CD4-positive, alpha-beta T cell (primary cell): ENCODE measurements around the gene NLRP8. TPM values are rescaled to one million over a fixed set of nuclear protein-coding genes. Genes with fewer than 3 reads are reported as not detected.
"Not testable (repeated sequence)": the region's sequence is repeated elsewhere in the genome, so short reads cannot be mapped to it uniquely, and the experiment has no call there.

Experiments used
- ATAC-seq: fragments of 200-7000 bp; cut with Tn5 transposase; one replicate; pipeline ENCODE4 v1.10.0; 2022; ENCODE audit warnings: mild to moderate bottlenecking; ENCODE audit not compliant: poor library complexity
- CTCF ChIA-PET: fragments of 350-600 bp; sonication (Branson Sonifier 250); formaldehyde crosslinking; loops from one replicate; lab custom pipeline; 2021; ENCODE audit warnings: antibody characterized with exemption, inconsistent platforms; lab: Charles Lee
- POLR2A ChIA-PET: fragments of 350-600 bp; sonication (Branson Sonifier 250); formaldehyde crosslinking; loops from one replicate; lab custom pipeline; 2021; ENCODE audit warnings: antibody characterized with exemption, inconsistent platforms; lab: Charles Lee
- DNase-seq, 14 experiments: peaks; one replicate each; pipeline ENCODE4 v3.0.0-alpha.2; 2013 to 2020; ENCODE audit warnings: mixed read lengths in 2 of 14
- H3K27ac ChIP-seq, 2 donors: one replicate each; pipeline versions ENCODE4 v1.5.1 to v1.7.0; 2013; ENCODE audit warnings: low read length in 2 of 2, low read depth in 1 of 2, mild to moderate bottlenecking in 1 of 2
- H3K27me3 ChIP-seq, 2 experiments: 1 replicate in 1 of 2; 2 replicates in 1 of 2; pipeline versions ENCODE4 v1.6.1 to v1.7.0; 2013; ENCODE audit warnings: low read length in 2 of 2, control low read depth in 1 of 2, mild to moderate bottlenecking in 1 of 2, moderate library complexity in 1 of 2; ENCODE audit not compliant: insufficient read depth in 2 of 2, control insufficient read depth in 1 of 2
- H3K36me3 ChIP-seq: one replicate; pipeline ENCODE4 v1.6.1; 2013; ENCODE audit warnings: low read length, control low read depth; ENCODE audit not compliant: insufficient read depth
- H3K4me1 ChIP-seq: one replicate; pipeline ENCODE4 v1.6.1; 2013; ENCODE audit warnings: low read length, control low read depth; ENCODE audit not compliant: insufficient read depth
- H3K4me3 ChIP-seq: one replicate; pipeline ENCODE4 v1.5.1; 2013; ENCODE audit warnings: mild to moderate bottlenecking, low read length, moderate library complexity
- H3K9me3 ChIP-seq, 2 experiments: 1 replicate in 1 of 2; 2 replicates in 1 of 2; pipeline versions ENCODE4 v1.6.1 to v1.7.0; 2013; ENCODE audit warnings: low read length in 2 of 2, mild to moderate bottlenecking in 2 of 2, control low read depth in 1 of 2, moderate library complexity in 1 of 2; ENCODE audit not compliant: control insufficient read depth in 1 of 2, insufficient read depth in 1 of 2
- H3K27ac Mint-ChIP-seq: one replicate; pipeline ENCODE4 v1.8.0; 2020; ENCODE audit warnings: mixed read lengths
- H3K27me3 Mint-ChIP-seq: one replicate; pipeline ENCODE4 v1.8.0; 2021; ENCODE audit warnings: mixed read lengths
- H3K36me3 Mint-ChIP-seq: one replicate; pipeline ENCODE4 v1.8.0; 2021; ENCODE audit warnings: low read depth, mixed read lengths
- H3K4me1 Mint-ChIP-seq: one replicate; pipeline ENCODE4 v1.8.0; 2021; ENCODE audit warnings: low read depth, mixed read lengths
- H3K4me3 Mint-ChIP-seq: one replicate; pipeline ENCODE4 v1.8.0; 2020; ENCODE audit warnings: mild to moderate bottlenecking, mixed read lengths
- H3K9me3 Mint-ChIP-seq: one replicate; pipeline ENCODE4 v1.8.0; 2020; ENCODE audit warnings: mixed read lengths
- CTCF ChIP-seq: fragments of 200-600 bp; IDR thresholded peaks from one replicate; pipeline ENCODE4 v1.8.0; 2022; ENCODE audit warnings: antibody characterized with exemption, mild to moderate bottlenecking
- intact Hi-C, 2 experiments: fragments of 100-400 bp; cut with DNase I in 1 of 2; cut with micrococcal nuclease in 1 of 2; formaldehyde crosslinking; loops; one replicate each; pipeline versions ENCODE4 v1.15.1 to v1.9.0; 2023 to 2025; cut with DNase I, micrococcal nuclease
- total RNA-seq, 174 experiments: library from RNA in 2 of 174; stranded (reverse) in 2 of 174; gene quantifications; one replicate each; pipeline ENCODE4 v1.2.3 and lab custom pipeline; 2021 to 2026

Gene NLRP8
- total RNA-seq, 2 experiments from 2014 or later: not detected

GRCh38 chr19:55923556-55923955, 24.1 kb upstream of the NLRP8 start:
- CTCF ChIA-PET: no interaction called here
- H3K9me3 Mint-ChIP-seq: peaks cover 23% of the 10 kb centered on the region

GRCh38 chr19:55927991-55928390, 19.6 kb upstream of the NLRP8 start:
- Histone ChIP-seq H3K36me3 (no peaks in the 10 kb centered on the region), H3K4me3 (no peak overlapping the region), H3K27ac (no peak overlapping the region), H3K9me3 (peaks cover 10 to 33% of the 10 kb centered on the region in 2 experiments), H3K27me3 (no peaks in the 10 kb centered on the region), H3K4me1 (no peaks in the 10 kb centered on the region)
- H3K4me1 Mint-ChIP-seq: no peaks in the 10 kb centered on the region
- no peaks in the 10 kb centered on the region for H3K36me3 Mint-ChIP-seq
- ATAC-seq (no peak), DNase-seq (no peak)
- POLR2A ChIA-PET: no interaction called here
- intact Hi-C loops: no loop called here
- H3K27me3 Mint-ChIP-seq: peaks cover 6% of the 10 kb centered on the region
- no peak overlapping the region for H3K4me3 Mint-ChIP-seq
- peaks cover 13% of the 10 kb centered on the region for H3K9me3 Mint-ChIP-seq
- TF ChIP-seq CTCF: no peak
- CTCF ChIA-PET: no interaction called here
- no peak overlapping the region for H3K27ac Mint-ChIP-seq

More at GRCh38 chr19:55923556-55923955, 24.1 kb upstream of the NLRP8 start:
- Histone ChIP-seq H3K9me3 (peaks cover 14 to 35% of the 10 kb centered on the region in 2 experiments), H3K27me3 (no peaks in the 10 kb centered on the region), H3K36me3 (no peaks in the 10 kb centered on the region), H3K4me3 (no peak overlapping the region), H3K4me1 (no peaks in the 10 kb centered on the region), H3K27ac (no peak overlapping the region)
- Mint-ChIP-seq H3K27me3 (peaks cover 6% of the 10 kb centered on the region), H3K4me3 (no peak overlapping the region), H3K27ac (no peak overlapping the region), H3K4me1 (no peaks in the 10 kb centered on the region), H3K36me3 (no peaks in the 10 kb centered on the region)
- POLR2A ChIA-PET: no interaction called here
- no peak for TF ChIP-seq CTCF
- no peak for ATAC-seq
- intact Hi-C loops: no loop called here
- no peak for DNase-seq

- DNase-seq, H3K27ac Mint-ChIP-seq, H3K36me3 Mint-ChIP-seq, H3K27me3 ChIP-seq, H3K36me3 ChIP-seq, intact Hi-C loops, H3K4me3 ChIP-seq, ATAC-seq, POLR2A ChIA-PET, H3K27me3 Mint-ChIP-seq, H3K4me1 ChIP-seq, H3K27ac ChIP-seq, H3K4me3 Mint-ChIP-seq, H3K9me3 Mint-ChIP-seq, CTCF ChIA-PET, H3K4me1 Mint-ChIP-seq: not testable (repeated sequence)
- peaks cover 0 to 30% of the 10 kb centered on the region in 2 experiments for H3K9me3 ChIP-seq
These were observed 18.4 kb upstream of the NLRP8 start for GRCh38 chr19:55929258-55929657.

DNA sequence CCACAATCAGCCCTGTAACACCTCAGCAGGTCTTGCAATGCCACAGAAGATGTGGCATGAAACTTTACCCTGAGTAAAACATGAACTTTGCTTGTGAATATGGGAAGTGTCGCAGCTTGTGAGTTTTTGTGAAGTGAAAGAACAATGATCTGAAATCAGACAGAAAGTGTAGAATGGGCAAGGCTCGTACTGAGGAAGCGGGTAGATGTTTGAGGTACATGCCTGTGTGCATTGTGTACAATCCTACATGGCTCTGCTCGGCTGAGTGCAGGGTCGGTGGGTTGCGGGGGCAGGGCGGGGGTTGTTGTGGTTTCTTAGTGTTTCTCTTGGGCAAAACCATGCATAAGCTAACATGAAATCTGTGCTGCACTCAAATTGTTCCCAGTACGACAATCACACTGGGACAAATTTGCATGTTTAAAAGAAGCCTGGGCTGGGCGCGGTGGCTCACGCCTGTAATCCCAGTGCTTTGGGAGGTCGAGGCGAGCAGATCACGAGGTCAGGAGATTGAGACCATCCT, 16.6 kb upstream of the NLRP8 start:
- ChIA-PET POLR2A (no interaction called here), CTCF (no interaction called here)
- Mint-ChIP-seq H3K36me3 (no peaks in the 10 kb centered on the region), H3K4me1 (no peaks in the 10 kb centered on the region), H3K9me3 (peaks cover 7% of the 10 kb centered on the region), H3K27me3 (no peaks in the 10 kb centered on the region), H3K27ac (no peak overlapping the region), H3K4me3 (no peak overlapping the region)
- TF ChIP-seq CTCF: no peak
- Histone ChIP-seq H3K36me3 (no peaks in the 10 kb centered on the region), H3K4me3 (no peak overlapping the region), H3K9me3 (peaks cover 0 to 31% of the 10 kb centered on the region in 2 experiments), H3K27ac (no peak overlapping the region), H3K27me3 (no peaks in the 10 kb centered on the region), H3K4me1 (no peaks in the 10 kb centered on the region)
- no peak for DNase-seq
- intact Hi-C loops: no loop called here
- ATAC-seq: no peak
